Ishikawa (cell line): ENCODE data around the gene PSMD2.
A peak's percentile ranks its signal among the peaks of the same experiment; 100 is the strongest.

ENCODE experiments used
- CEBPB ChIP-seq: IDR thresholded peaks from 2 replicates; pipeline ENCODE4 v1.6.1; 2012
- CREB1 ChIP-seq: IDR thresholded peaks from 2 replicates; pipeline ENCODE4 v1.6.1; 2012; ENCODE audit warnings: low read depth
- EGR1 ChIP-seq: IDR thresholded peaks from 2 replicates; pipeline ENCODE4 v1.6.1; 2012
- EP300 ChIP-seq: IDR thresholded peaks from 2 replicates; pipeline ENCODE4 v1.6.1; 2012; ENCODE audit warnings: borderline replicate concordance
- REST ChIP-seq: IDR thresholded peaks from 2 replicates; pipeline ENCODE4 v1.6.1; 2012; ENCODE audit warnings: low read depth, mild to moderate bottlenecking
- TAF1 ChIP-seq: IDR thresholded peaks from 2 replicates; pipeline ENCODE4 v1.6.1; 2012; ENCODE audit warnings: low read depth, mild to moderate bottlenecking
- TCF12 ChIP-seq: IDR thresholded peaks from 2 replicates; pipeline ENCODE4 v1.6.1; 2012; ENCODE audit warnings: low read depth
- TEAD4 ChIP-seq: IDR thresholded peaks from 2 replicates; pipeline ENCODE4 v1.6.1; 2012
- USF1 ChIP-seq: IDR thresholded peaks from 2 replicates; pipeline ENCODE4 v1.6.1; 2012
- YY1 ChIP-seq: IDR thresholded peaks from 2 replicates; pipeline ENCODE4 v1.6.1; 2012; ENCODE audit warnings: low read depth
- TF ChIP-seq, protein P1 (sequence below): IDR thresholded peaks from 2 replicates; pipeline ENCODE4 v1.6.1; 2012

GRCh38 chr3:184354121-184354728, 55.2 kb downstream of the PSMD2 start:
- TF ChIP-seq TCF12 (no peak), YY1 (no peak), CEBPB (no peak), CREB1 (no peak), EP300 (no peak), TEAD4 (no peak), REST (no peak), EGR1 (peak; percentile 83), TAF1 (no peak), USF1 (no peak)
- TF ChIP-seq, protein P1, sequence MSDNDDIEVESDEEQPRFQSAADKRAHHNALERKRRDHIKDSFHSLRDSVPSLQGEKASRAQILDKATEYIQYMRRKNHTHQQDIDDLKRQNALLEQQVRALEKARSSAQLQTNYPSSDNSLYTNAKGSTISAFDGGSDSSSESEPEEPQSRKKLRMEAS = no peak
